ENCODE results near the gene CSMD2.

The CSMD2 gene

DNA sequence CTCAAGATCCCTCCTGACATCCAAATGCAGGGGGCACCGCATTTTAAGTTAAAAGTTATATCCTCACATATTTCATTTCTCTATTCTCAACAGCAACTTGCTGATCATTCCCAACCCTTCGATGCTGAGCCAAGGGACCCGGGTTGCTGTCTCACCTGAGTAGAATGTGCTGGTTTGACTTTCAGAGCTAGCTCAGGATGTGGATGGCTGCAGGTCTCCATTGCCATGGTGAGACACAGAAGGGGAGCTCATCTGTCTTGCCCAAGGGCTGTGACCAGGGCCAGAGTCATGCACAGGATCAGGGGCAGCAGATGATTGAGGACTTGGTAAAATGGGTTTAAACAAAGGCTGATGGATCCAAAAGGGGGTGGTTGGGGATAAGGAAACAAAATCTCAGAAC, 189.1 kb downstream of the CSMD2 start:
- H3K27ac ChIP-seq: no peak overlapping the region
- H3K9me3 ChIP-seq (ENCODE audit: severe bottlenecking): no peaks in the 10 kb centered on the region
- H3K4me3 ChIP-seq (ENCODE audit: low read depth, low read length): no peak overlapping the region
- H3K36me3 ChIP-seq: no peaks in the 10 kb centered on the region
- TF ChIP-seq, protein P1, sequence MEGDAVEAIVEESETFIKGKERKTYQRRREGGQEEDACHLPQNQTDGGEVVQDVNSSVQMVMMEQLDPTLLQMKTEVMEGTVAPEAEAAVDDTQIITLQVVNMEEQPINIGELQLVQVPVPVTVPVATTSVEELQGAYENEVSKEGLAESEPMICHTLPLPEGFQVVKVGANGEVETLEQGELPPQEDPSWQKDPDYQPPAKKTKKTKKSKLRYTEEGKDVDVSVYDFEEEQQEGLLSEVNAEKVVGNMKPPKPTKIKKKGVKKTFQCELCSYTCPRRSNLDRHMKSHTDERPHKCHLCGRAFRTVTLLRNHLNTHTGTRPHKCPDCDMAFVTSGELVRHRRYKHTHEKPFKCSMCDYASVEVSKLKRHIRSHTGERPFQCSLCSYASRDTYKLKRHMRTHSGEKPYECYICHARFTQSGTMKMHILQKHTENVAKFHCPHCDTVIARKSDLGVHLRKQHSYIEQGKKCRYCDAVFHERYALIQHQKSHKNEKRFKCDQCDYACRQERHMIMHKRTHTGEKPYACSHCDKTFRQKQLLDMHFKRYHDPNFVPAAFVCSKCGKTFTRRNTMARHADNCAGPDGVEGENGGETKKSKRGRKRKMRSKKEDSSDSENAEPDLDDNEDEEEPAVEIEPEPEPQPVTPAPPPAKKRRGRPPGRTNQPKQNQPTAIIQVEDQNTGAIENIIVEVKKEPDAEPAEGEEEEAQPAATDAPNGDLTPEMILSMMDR (IDR thresholded peaks at IDR 0.05; ENCODE audit: low read depth, low read length): no peak
- peaks cover 74% of the 10 kb centered on the region for H3K27me3 ChIP-seq (ENCODE audit: insufficient read depth, low read depth, severe bottlenecking)
- DNase-seq: no peak

DNA sequence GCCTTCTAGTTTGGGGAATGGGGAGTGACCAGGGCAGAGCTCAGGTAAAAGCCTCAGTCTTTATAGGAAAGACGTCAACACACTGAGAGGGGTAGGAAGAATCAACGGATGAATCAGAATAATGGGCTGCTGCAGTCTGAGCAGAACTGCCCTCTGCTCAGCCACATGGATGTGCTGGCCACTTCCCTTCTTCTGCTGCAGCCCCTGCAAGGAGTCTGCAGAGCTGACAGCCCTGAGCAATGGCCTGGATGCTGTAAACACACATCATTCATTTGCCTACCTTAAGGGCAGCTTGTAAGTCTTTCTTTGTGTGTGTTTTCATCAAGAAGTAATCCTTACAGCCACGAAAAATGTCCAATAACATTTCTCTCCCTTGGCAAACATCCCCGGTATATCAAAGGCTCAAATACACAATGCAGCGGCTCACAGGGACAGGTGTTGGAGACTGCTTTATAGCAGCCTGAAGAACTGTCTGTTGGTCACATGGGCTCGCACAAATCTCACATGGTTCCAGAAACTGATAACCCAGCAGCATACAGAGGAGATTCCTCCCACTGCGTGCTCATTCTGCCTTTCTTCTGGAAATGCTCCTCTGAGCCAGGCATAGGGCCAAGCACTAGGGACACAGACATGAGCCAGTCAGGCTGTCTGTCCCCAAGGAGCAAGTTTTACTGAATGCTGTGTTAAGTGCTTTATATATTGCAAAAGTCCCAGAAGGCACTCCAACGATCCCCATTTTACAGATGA, 191.1 kb downstream of the CSMD2 start:
- TF ChIP-seq, protein P1 (IDR thresholded peaks at IDR 0.05; ENCODE audit: low read depth, low read length): no peak
- Histone ChIP-seq H3K27me3 (ENCODE audit: insufficient read depth, low read depth, severe bottlenecking) (peaks cover 74% of the 10 kb centered on the region), H3K9me3 (ENCODE audit: severe bottlenecking) (no peaks in the 10 kb centered on the region), H3K36me3 (no peaks in the 10 kb centered on the region), H3K27ac (no peak overlapping the region), H3K4me3 (ENCODE audit: low read depth, low read length) (no peak overlapping the region)
- no peak for DNase-seq

DNA sequence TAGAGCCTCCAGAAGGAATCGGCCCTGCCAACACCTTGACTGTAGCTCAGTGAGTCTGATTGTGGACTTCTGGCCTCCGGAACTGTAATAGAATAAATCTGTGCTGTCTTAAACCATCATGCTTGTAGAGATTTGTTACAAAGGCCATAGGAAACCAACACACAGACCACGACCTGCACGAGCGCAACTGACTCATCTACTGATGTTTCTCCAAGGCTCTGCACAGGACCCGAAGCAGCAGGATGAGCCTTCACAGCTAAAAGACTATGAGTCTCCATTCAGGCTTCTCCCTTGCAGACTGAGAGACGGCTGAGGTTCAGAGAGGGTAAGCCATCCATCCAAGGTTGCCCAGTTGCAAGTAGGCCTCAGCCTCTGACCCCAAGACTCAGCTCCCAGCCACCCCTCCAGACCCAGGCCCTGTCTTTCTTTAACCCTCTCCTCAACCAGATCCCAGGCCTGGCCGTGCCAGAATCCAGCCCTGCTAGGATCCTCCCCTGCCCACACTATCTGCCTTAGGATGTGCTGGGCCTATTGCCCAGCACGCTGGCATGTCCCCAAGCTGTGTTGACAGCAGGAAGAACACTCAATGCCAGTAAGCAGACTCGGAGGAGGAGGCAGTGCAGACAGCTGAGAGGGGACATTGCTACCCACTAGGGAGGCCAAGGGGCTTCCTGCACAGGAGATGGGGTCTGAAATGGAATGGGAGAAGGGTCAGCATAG, 192.2 kb downstream of the CSMD2 start:
- TF ChIP-seq, protein P1 (IDR thresholded peaks at IDR 0.05; ENCODE audit: low read depth, low read length): no peak
- no peak for DNase-seq
- Histone ChIP-seq H3K36me3 (no peaks in the 10 kb centered on the region), H3K27me3 (ENCODE audit: insufficient read depth, low read depth, severe bottlenecking) (peaks cover 75% of the 10 kb centered on the region), H3K4me3 (ENCODE audit: low read depth, low read length) (no peak overlapping the region), H3K9me3 (ENCODE audit: severe bottlenecking) (no peaks in the 10 kb centered on the region), H3K27ac (no peak overlapping the region)

DNA sequence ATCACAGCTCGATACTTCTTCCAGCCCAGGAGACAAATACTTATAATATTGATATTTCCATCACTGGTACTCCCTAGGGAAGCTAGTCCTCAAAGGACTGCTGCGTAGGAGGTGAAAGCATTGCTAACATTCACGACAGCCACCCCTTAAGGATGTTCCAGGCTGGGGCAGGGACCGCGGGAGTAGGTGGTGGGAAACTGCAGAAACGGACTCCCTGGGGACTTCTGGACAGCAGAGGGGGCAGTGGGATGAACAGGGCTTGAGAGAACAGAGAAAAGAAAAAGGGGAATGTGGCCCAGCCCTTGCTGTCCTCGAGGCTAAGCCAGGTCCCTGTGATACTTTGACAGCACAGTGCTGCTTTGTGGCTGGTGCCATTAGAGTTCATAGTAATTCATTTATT, 193.1 kb downstream of the CSMD2 start:
- Histone ChIP-seq H3K9me3 (ENCODE audit: severe bottlenecking) (no peaks in the 10 kb centered on the region), H3K27ac (no peak overlapping the region)

DNA sequence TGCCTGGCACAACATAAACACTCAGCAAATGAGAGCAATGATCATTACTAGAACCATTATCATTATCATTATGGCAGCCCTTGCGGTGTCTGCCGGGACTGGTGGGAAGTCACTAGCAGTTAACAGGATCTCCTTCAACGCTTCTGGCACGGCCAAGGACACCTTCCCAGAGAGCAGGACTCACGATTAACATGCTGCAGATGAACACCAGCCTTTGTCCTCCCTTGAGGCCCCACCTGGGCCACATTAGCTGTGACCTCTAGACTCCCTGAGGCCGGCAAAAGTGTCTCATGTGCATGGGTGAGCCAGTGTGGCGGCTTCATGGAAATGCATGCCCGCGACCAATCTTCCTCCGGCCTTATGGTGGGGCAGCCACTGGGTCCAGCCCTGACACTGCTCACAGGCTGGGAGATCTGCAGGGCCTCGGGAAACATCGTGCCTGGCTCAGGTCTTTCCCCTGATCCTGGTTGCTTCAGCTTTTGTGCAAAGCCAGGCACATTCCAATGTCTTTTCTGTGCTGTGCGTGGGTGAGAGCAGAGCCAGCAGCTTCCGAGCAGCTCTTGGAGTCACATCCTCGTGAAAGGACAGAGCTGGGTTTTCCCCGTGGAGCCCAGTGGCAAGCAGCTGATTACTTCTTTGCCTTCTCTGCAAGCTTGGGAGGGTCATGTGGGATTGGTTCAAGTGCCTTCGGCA, 193.9 kb downstream of the CSMD2 start:
- Histone ChIP-seq H3K9me3 (ENCODE audit: severe bottlenecking) (no peaks in the 10 kb centered on the region), H3K27ac (no peak overlapping the region), H3K36me3 (no peaks in the 10 kb centered on the region), H3K4me3 (ENCODE audit: low read depth, low read length) (no peak overlapping the region), H3K27me3 (ENCODE audit: insufficient read depth, low read depth, severe bottlenecking) (peaks cover 74% of the 10 kb centered on the region)
- TF ChIP-seq, protein P1 (IDR thresholded peaks at IDR 0.05; ENCODE audit: low read depth, low read length): no peak
- DNase-seq: no peak

More for the DNA sequence above, 193.1 kb downstream of the CSMD2 start:
- TF ChIP-seq, protein P1 (IDR thresholded peaks at IDR 0.05; ENCODE audit: low read depth, low read length): no peak
- no peak for DNase-seq
- Histone ChIP-seq H3K4me3 (ENCODE audit: low read depth, low read length) (no peak overlapping the region), H3K27me3 (ENCODE audit: insufficient read depth, low read depth, severe bottlenecking) (peaks cover 72% of the 10 kb centered on the region), H3K36me3 (no peaks in the 10 kb centered on the region)

All from WERI-Rb-1 (cell line).